ENCODE data around the gene ABCC6. TPM values are rescaled to one million over a fixed set of nuclear protein-coding genes. Genes with fewer than 3 reads are reported as not detected.
"Not testable (repeated sequence)": the region's sequence is repeated elsewhere in the genome, so short reads cannot be mapped to it uniquely, and the experiment has no call there.

ABCC6 gene
- total RNA-seq, 1 donor from 2014 or later, result 0.53 TPM

DNA sequence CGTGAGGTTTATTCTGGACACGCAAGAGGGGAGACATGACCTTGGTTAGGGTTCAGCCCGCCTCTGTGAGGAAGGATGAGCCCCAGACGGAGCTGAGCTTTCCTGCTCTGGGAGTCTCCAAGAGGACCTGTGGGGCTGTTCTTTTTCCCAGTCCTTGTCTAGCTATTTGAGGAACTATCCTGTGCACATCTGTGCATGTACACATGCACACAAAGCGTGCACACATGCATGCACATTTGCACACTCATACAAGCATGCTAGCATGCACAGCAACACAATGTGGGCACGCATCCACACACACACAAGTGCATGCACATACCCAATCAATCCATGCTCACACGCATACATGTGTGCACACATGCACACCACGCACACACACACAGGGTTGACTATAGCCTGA lies 40.4 kb downstream of the ABCC6 start:
- H3K27ac ChIP-seq, result no peak overlapping the region
- no peak for DNase-seq (ENCODE audit: low spot score in 2 of 2)
- H3K27me3 ChIP-seq, result no peaks in the 10 kb centered on the region
- no peaks in the 10 kb centered on the region for H3K9me3 ChIP-seq
- TF ChIP-seq, protein P1, sequence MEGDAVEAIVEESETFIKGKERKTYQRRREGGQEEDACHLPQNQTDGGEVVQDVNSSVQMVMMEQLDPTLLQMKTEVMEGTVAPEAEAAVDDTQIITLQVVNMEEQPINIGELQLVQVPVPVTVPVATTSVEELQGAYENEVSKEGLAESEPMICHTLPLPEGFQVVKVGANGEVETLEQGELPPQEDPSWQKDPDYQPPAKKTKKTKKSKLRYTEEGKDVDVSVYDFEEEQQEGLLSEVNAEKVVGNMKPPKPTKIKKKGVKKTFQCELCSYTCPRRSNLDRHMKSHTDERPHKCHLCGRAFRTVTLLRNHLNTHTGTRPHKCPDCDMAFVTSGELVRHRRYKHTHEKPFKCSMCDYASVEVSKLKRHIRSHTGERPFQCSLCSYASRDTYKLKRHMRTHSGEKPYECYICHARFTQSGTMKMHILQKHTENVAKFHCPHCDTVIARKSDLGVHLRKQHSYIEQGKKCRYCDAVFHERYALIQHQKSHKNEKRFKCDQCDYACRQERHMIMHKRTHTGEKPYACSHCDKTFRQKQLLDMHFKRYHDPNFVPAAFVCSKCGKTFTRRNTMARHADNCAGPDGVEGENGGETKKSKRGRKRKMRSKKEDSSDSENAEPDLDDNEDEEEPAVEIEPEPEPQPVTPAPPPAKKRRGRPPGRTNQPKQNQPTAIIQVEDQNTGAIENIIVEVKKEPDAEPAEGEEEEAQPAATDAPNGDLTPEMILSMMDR (IDR thresholded peaks at IDR 0.05), result no peak
- H3K36me3 ChIP-seq, result no peaks in the 10 kb centered on the region
- intact Hi-C loops (cut with DNase I), result no loop called here
- no peaks in the 10 kb centered on the region for H3K4me1 ChIP-seq
- no peak overlapping the region for H3K4me3 ChIP-seq

DNA sequence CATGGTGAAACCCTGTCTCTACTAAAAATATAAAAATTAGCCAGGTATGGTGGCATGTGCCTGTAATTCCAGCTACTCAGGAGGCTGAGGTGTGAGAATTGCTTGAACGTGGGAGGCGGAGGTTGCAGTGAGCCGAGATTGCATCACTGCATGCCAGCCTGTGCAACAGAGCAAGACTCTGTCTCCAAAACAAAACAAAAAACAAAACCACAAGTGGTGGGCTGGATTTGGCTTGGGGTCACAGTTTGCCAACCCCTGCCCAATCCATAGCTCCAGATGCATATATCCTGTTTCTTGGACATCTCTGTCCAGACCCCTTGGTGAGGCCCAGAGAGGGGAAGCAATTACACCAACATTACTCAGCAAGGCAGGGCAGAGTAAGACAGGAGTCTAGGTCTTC lies 41.5 kb downstream of the ABCC6 start:
- H3K4me3 ChIP-seq; H3K27me3 ChIP-seq; H3K4me1 ChIP-seq; H3K36me3 ChIP-seq; H3K27ac ChIP-seq; intact Hi-C loops (cut with DNase I); H3K9me3 ChIP-seq; DNase-seq (ENCODE audit: low spot score in 2 of 2): not testable (repeated sequence)

DNA sequence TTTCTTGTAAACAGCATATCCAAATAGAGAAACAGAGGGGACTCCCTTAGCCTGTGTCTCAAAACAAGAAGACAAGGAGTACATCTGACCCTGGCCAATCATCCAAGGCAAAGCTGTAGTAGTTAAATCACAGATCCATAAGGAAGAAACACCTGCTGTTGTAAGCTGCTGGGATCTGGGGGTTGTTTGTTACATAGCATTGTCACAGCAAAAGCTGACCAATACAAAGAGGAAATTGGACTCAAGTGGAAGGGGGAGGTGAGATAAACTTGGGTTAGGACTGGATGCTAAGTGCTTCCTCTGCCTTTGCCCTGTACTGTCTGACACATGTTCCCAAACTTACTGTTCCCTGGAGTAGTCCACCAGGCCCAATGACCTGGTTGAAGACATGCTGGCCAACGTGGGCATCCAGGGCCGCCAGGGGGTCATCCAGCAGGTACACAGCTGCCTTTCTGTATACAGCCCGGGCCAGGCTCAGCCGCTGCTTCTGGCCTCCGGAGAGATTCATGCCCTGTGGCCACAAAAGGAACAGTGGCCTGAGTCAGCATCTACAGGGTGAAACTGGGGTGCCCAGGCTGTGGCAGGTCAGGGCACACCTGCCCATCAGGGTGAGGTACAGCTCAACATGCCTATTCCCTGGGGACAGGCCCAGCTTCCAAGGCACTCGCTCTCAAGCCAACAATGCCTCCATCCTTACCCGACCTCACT lies 44.7 kb downstream of the ABCC6 start:
- H3K27ac ChIP-seq, result no peak overlapping the region
- intact Hi-C loops (cut with DNase I), result no loop called here
- no peaks in the 10 kb centered on the region for H3K27me3 ChIP-seq
- no peaks in the 10 kb centered on the region for H3K4me1 ChIP-seq
- no peaks in the 10 kb centered on the region for H3K9me3 ChIP-seq
- DNase-seq (ENCODE audit: low spot score in 2 of 2), result no peak
- TF ChIP-seq, protein P1 (IDR thresholded peaks at IDR 0.05), result no peak
- no peak overlapping the region for H3K4me3 ChIP-seq
- H3K36me3 ChIP-seq, result no peaks in the 10 kb centered on the region

DNA sequence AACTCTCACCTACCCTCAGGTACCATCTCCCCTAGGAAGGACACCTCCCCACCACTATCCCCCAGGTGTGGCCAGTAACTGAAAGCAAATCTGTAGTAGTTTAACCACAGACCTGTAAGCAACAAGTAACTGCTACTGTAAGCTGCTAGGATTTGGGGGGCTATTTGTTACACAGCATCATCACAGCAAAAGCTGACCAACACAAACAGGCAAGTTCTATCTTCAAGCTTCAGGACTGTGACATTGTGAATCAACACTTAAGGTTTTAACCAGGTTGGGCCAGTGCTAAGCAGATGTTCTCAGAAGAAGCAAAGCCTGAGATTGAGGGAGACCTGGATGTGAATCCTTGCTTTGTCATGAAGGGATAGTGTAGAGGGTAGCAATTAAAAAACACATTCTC lies 47.0 kb downstream of the ABCC6 start:
- Histone ChIP-seq H3K4me3 (no peak overlapping the region), H3K27ac (no peak overlapping the region), H3K4me1 (no peaks in the 10 kb centered on the region), H3K36me3 (no peaks in the 10 kb centered on the region), H3K9me3 (no peaks in the 10 kb centered on the region), H3K27me3 (no peaks in the 10 kb centered on the region)
- TF ChIP-seq, protein P1 (IDR thresholded peaks at IDR 0.05), result no peak
- intact Hi-C loops (cut with DNase I), result no loop called here
- DNase-seq (ENCODE audit: low spot score in 2 of 2), result no peak

DNA sequence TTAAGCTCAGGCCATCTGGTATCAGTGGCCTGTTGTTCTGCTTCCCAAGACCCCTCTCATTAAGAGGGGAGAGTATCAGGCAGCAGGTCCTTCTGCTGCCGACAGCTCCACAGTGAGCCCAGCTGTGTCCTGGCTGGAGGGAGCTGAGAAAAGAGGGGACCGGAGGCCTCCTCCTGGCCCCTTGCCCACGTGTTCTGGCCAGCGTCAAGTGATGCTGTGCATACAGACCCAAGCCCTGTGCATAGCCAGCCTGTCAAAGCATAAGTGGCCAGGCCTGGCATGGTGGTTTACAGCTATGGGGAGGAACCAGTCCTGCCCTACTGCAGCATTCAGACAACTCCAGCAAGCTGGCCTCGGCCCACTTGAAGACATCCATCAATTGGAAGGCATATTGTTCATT lies 48.0 kb downstream of the ABCC6 start:
- Histone ChIP-seq H3K27ac (no peak overlapping the region), H3K9me3 (no peaks in the 10 kb centered on the region), H3K4me1 (no peaks in the 10 kb centered on the region), H3K27me3 (no peaks in the 10 kb centered on the region), H3K36me3 (no peaks in the 10 kb centered on the region), H3K4me3 (no peak overlapping the region)
- DNase-seq (ENCODE audit: low spot score in 2 of 2), result no peak
- intact Hi-C loops (cut with DNase I), result no loop called here
- TF ChIP-seq, protein P1 (IDR thresholded peaks at IDR 0.05), result no peak

DNA sequence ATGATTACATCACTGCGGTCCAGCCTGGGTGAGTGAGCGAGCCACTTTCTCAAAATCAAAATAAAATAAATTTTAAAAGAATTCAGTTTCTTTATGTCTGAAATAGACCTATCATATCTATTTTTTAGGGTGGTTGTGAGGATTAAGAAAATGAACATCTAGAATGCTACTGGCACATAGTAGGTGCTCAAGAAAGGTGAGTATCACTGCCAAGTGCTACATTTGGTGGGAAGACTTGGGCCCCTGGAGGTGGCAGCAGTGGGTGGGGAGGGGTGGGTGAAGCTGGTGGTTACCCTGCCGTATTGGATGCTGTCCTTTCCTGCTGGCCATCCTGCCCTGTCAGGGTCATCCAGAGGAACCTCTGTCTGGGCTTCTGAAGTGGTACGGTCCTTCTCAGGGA lies 50.3 kb downstream of the ABCC6 start:
- Histone ChIP-seq H3K36me3 (no peaks in the 10 kb centered on the region), H3K27ac (no peak overlapping the region), H3K27me3 (no peaks in the 10 kb centered on the region), H3K4me1 (no peaks in the 10 kb centered on the region), H3K4me3 (no peak overlapping the region), H3K9me3 (no peaks in the 10 kb centered on the region)
- DNase-seq (ENCODE audit: low spot score in 2 of 2), result no peak
- intact Hi-C loops (cut with DNase I), result no loop called here
- TF ChIP-seq, protein P1 (IDR thresholded peaks at IDR 0.05), result no peak
